Hepatocyte (in vitro differentiated cells): ENCODE measurements around the gene REL. TPM values are rescaled to one million over a fixed set of nuclear protein-coding genes. Genes with fewer than 3 reads are reported as not detected.

Experiments used
- polyA plus RNA-seq: library from polyadenylated mRNA; unstranded; fragments of >200 nt; fragmentation: Nextera tagmentation; extraction: Ambion mirVana; gene quantifications from 2 replicates; pipeline ENCODE4 v1.2.1, GENCODE V29; 2016
- small RNA-seq: library from RNA; depleted of rRNA; stranded (forward); fragments of <200 nt; gene quantifications from one replicate; pipeline ENCODE3, GENCODE V24; 2014
- total RNA-seq: library from RNA; depleted of rRNA; stranded (reverse); fragments of >200 nt; gene quantifications from 2 replicates; pipeline ENCODE4 v1.2.3, GENCODE V29; 2014

Gene REL
- total and polyA plus RNA-seq, 2 experiments from 2014 or later, result 4.2 to 12.3 TPM

Small RNAs within 50 kb of the gene (small RNA-seq; reads per million reads assigned to genes)
- gene RN7SL632P (not detected), gene RNU4-51P (not detected)

Other genes with a start within 250 kb of the REL start
- gene PAPOLG, start 125.3 kb upstream of the REL start, total RNA-seq, result 13.5 and 14.4 TPM in 2 replicates
- 3.4 and 6.6 TPM in 2 replicates for gene PAPOLG, start 125.3 kb upstream of the REL start, polyA plus RNA-seq
- gene PEX13, start 136.1 kb downstream of the REL start, total RNA-seq, result 60.0 and 74.3 TPM in 2 replicates
- 24.9 and 25.2 TPM in 2 replicates for gene PEX13, start 136.1 kb downstream of the REL start, polyA plus RNA-seq
- 14.2 and 15.3 TPM in 2 replicates for gene PUS10, start 136.7 kb downstream of the REL start, total RNA-seq
- 3.5 and 4.5 TPM in 2 replicates for gene PUS10, start 136.7 kb downstream of the REL start, polyA plus RNA-seq
- gene SANBR, start 184.3 kb downstream of the REL start, total RNA-seq, result 5.8 and 8.0 TPM in 2 replicates
- gene SANBR, start 184.3 kb downstream of the REL start, polyA plus RNA-seq, result 4.1 and 6.2 TPM in 2 replicates